SU-DHL-6 (cell line): ENCODE data around the gene BAIAP2L2.

ENCODE experiments used
- EZH2phosphoT487 ChIP-seq: fragments of 200-600 bp; sonication (generic), shearing (Covaris generic); conservative IDR thresholded peaks from 2 replicates; pipeline ENCODE4 v1.6.1; 2018; ENCODE audit warnings: mild to moderate bottlenecking, antibody characterized with exemption, low read length, moderate library complexity, mixed read lengths
- TF ChIP-seq, protein P1 (sequence below): fragments of 200-600 bp; sonication (generic); IDR thresholded peaks from one replicate; pipeline ENCODE4 v1.5.1; 2017; ENCODE audit warnings: antibody characterized with exemption, mild to moderate bottlenecking, low read length, moderate library complexity; ENCODE audit not compliant: insufficient read depth, poor library complexity, severe bottlenecking

DNA sequence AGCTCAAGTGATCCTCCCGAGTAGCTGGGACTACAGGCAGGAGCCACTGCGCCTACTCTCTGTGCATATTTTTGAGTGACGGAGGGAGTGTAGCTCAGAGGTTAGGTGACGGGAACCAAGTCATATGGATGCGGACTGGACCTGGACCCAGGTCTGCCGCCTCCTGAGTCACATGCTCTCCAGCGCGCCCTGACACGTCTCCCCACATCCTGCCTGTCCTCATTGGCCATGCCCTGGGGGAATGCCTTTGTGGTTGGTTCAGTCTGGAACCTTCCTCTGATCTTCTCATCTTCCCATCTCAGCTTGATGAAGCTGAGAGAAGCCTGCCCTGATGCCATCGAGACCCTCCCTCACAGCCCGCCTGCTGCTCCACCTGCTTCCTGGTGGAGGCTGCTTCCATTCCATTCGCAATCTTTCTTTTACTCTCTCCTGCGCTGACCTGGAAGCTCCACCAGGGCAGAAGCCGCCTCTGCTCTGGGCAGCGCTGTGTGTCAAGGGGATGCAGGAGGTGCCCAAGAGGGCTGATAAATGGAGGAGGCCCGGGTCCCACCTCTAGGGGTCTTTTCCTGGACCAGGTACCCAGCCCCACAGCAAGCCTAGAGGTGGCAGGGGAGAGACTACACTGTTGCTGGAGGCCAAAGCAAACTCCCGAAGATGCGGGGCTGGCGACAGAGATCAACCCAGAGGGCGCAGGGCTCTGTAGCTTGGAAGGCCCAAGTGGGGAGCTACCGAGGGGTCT lies 13.9 kb upstream of the BAIAP2L2 start:
- TF ChIP-seq, protein P1, sequence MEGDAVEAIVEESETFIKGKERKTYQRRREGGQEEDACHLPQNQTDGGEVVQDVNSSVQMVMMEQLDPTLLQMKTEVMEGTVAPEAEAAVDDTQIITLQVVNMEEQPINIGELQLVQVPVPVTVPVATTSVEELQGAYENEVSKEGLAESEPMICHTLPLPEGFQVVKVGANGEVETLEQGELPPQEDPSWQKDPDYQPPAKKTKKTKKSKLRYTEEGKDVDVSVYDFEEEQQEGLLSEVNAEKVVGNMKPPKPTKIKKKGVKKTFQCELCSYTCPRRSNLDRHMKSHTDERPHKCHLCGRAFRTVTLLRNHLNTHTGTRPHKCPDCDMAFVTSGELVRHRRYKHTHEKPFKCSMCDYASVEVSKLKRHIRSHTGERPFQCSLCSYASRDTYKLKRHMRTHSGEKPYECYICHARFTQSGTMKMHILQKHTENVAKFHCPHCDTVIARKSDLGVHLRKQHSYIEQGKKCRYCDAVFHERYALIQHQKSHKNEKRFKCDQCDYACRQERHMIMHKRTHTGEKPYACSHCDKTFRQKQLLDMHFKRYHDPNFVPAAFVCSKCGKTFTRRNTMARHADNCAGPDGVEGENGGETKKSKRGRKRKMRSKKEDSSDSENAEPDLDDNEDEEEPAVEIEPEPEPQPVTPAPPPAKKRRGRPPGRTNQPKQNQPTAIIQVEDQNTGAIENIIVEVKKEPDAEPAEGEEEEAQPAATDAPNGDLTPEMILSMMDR: no peak
- no peak for TF ChIP-seq EZH2phosphoT487
